Neuron (in vitro differentiated cells): ENCODE data around the gene TTC39C.
"Not testable (repeated sequence)": the region's sequence is repeated elsewhere in the genome, so short reads cannot be mapped to it uniquely, and the experiment has no call there.

Source experiments
- H2AFZ ChIP-seq: one replicate; pipeline ENCODE4 v1.6.1; 2013; ENCODE audit warnings: low read depth, mild to moderate bottlenecking, inconsistent platforms, low read length, moderate library complexity
- H3K27me3 ChIP-seq: one replicate; pipeline ENCODE4 v1.6.1; 2013; ENCODE audit warnings: low read length; ENCODE audit not compliant: insufficient read depth
- H3K36me3 ChIP-seq: one replicate; pipeline ENCODE4 v1.6.1; 2013; ENCODE audit warnings: low read length; ENCODE audit not compliant: insufficient read depth
- H3K4me1 ChIP-seq: one replicate; pipeline ENCODE4 v1.6.1; 2013; ENCODE audit warnings: low read length; ENCODE audit not compliant: insufficient read depth
- H3K4me3 ChIP-seq: 2 replicates; pipeline ENCODE4 v1.5.1; 2013; ENCODE audit warnings: mild to moderate bottlenecking, low read length, moderate library complexity
- H3K9me3 ChIP-seq: one replicate; pipeline ENCODE4 v1.6.1; 2013; ENCODE audit warnings: low read length

The TTC39C gene

DNA sequence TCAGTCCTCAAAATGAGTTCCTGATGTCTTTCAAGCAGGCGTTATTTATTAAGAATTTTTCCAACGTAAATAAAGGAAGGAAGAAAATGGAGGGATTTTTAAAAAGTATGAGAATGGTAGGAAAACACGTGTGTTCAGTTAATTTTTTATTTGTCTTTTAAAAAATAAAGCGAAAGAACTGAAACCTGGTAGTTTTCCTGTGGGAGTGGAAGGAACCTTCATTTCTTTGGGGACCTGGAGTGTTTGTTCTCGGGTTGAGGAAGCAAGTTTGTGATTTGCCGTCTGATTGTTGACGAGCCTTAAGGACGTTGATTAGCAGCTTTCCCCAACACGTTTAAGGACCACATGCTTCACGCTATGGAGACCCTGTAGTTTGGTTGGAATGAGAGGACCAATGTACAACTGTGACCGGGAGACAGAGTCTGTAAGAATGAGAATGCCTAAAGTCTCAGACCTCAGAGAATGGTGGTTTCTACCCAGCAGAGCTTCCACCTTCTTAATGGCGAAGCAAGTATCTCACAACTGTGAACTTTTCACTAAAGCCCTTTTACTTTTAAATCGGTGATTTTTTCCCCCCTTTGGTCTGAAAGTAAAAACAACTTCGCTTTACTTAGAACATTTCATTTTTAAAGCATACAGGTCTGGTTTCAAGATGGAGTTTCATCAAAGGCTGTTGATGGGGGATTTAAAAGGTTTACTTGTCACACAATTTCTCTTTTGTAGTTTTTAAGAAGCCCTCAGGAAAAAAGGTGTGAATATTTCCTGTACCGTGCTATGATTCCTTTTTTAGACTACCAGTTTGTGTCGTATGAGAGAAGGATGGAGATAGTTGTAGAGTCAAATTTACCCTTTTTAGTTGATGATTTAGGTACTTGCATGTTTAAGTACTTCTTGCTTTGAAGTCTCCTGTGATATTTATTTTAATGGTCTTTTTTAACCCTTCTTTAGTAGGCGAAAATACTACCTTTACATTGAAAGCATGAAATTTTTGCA lies 1.4 kb downstream of the TTC39C start:
- Histone ChIP-seq H3K36me3 (peaks cover 1% of the 10 kb centered on the region), H2AFZ (peak overlapping the region; percentile 92), H3K4me1 (peaks cover 10% of the 10 kb centered on the region), H3K9me3 (no peaks in the 10 kb centered on the region), H3K27me3 (peaks cover 13% of the 10 kb centered on the region), H3K4me3 (peak overlapping the region; percentile 92)

GRCh38 chr18:24016643-24017042 lies 2.1 kb downstream of the TTC39C start:
- Histone ChIP-seq H3K27me3 (peaks cover 9% of the 10 kb centered on the region), H2AFZ (no peak overlapping the region), H3K4me1 (peaks cover 10% of the 10 kb centered on the region), H3K9me3 (no peaks in the 10 kb centered on the region), H3K4me3 (peak overlapping the region; percentile 92), H3K36me3 (peaks cover 1% of the 10 kb centered on the region)

- no peaks in the 10 kb centered on the region for H3K9me3 ChIP-seq
- H3K4me3 ChIP-seq = no peak overlapping the region
- H3K4me1 ChIP-seq = peaks cover 10% of the 10 kb centered on the region
Measured at GRCh38 chr18:24018299-24018886, 3.8 kb downstream of the TTC39C start.

GRCh38 chr18:24019641-24020331 lies 5.2 kb downstream of the TTC39C start:
- H3K27me3 ChIP-seq = no peaks in the 10 kb centered on the region
- no peak overlapping the region for H2AFZ ChIP-seq
- H3K36me3 ChIP-seq = peaks cover 7% of the 10 kb centered on the region
- H3K4me1 ChIP-seq = peaks cover 6% of the 10 kb centered on the region
- H3K4me3 ChIP-seq = no peak overlapping the region
- no peaks in the 10 kb centered on the region for H3K9me3 ChIP-seq

More at GRCh38 chr18:24018299-24018886, 3.8 kb downstream of the TTC39C start:
- Histone ChIP-seq H3K36me3 (peaks cover 7% of the 10 kb centered on the region), H3K27me3 (no peaks in the 10 kb centered on the region), H2AFZ (no peak overlapping the region)

GRCh38 chr18:24021505-24021904 lies 7.0 kb downstream of the TTC39C start:
- H3K4me3 ChIP-seq = no peak overlapping the region
- H3K36me3 ChIP-seq = peaks cover 7% of the 10 kb centered on the region
- no peaks in the 10 kb centered on the region for H3K9me3 ChIP-seq
- no peak overlapping the region for H2AFZ ChIP-seq
- no peaks in the 10 kb centered on the region for H3K4me1 ChIP-seq
- no peaks in the 10 kb centered on the region for H3K27me3 ChIP-seq

DNA sequence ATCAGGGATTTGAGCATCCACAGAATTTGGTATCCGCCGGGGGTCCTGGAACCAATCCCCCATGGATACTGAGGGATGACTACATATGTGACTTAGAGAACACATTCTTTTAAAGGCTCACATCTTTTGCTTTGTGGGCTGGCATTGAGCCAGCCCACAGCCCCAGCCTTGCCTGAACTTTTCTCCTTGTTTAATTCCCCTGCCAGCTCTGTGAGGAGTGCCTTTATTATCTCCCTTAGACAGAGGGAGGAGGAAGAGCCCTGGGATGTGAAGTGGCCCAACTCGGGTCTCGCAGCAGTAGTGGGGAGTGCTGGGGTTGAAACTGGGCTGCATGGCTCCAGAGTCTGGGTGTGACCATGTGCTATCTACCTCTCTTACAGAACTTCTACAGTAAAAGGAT lies 7.6 kb downstream of the TTC39C start:
- Histone ChIP-seq H3K9me3 (no peaks in the 10 kb centered on the region), H3K4me3 (no peak overlapping the region), H2AFZ (no peak overlapping the region), H3K36me3 (peaks cover 7% of the 10 kb centered on the region), H3K4me1 (no peaks in the 10 kb centered on the region), H3K27me3 (no peaks in the 10 kb centered on the region)

GRCh38 chr18:24023185-24023814 lies 8.7 kb downstream of the TTC39C start:
- no peaks in the 10 kb centered on the region for H3K27me3 ChIP-seq
- peaks cover 7% of the 10 kb centered on the region for H3K36me3 ChIP-seq
- H3K4me3 ChIP-seq = no peak overlapping the region
- no peaks in the 10 kb centered on the region for H3K9me3 ChIP-seq
- H3K4me1 ChIP-seq = no peaks in the 10 kb centered on the region
- no peak overlapping the region for H2AFZ ChIP-seq

- no peaks in the 10 kb centered on the region for H3K9me3 ChIP-seq
- no peak overlapping the region for H3K4me3 ChIP-seq
- peaks cover 7% of the 10 kb centered on the region for H3K36me3 ChIP-seq
- no peak overlapping the region for H2AFZ ChIP-seq
- no peaks in the 10 kb centered on the region for H3K4me1 ChIP-seq
- no peaks in the 10 kb centered on the region for H3K27me3 ChIP-seq
Measured at GRCh38 chr18:24024425-24024824, 9.9 kb downstream of the TTC39C start.

DNA sequence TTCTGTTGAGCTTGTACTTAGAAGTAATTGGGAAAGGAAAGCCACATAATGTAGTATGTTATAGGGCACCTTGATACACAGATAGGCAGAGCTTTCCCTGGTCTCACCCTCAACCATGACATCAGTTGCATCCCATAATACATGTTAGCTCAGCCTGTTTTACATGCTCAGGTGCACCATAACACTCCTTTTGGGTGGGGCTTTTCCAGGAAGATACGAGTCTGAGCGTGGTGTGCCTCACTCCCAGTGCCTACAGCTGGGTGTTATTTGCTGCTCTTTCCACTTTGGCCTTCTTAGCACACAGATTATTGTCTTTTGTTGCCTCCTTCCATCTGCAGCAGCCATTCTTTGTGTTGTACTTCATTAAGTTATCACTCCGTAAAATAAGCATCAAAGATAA lies 11.9 kb downstream of the TTC39C start:
- Histone ChIP-seq H2AFZ (no peak overlapping the region), H3K4me3 (no peak overlapping the region), H3K27me3 (no peaks in the 10 kb centered on the region), H3K36me3 (peaks cover 6% of the 10 kb centered on the region), H3K4me1 (no peaks in the 10 kb centered on the region), H3K9me3 (no peaks in the 10 kb centered on the region)

DNA sequence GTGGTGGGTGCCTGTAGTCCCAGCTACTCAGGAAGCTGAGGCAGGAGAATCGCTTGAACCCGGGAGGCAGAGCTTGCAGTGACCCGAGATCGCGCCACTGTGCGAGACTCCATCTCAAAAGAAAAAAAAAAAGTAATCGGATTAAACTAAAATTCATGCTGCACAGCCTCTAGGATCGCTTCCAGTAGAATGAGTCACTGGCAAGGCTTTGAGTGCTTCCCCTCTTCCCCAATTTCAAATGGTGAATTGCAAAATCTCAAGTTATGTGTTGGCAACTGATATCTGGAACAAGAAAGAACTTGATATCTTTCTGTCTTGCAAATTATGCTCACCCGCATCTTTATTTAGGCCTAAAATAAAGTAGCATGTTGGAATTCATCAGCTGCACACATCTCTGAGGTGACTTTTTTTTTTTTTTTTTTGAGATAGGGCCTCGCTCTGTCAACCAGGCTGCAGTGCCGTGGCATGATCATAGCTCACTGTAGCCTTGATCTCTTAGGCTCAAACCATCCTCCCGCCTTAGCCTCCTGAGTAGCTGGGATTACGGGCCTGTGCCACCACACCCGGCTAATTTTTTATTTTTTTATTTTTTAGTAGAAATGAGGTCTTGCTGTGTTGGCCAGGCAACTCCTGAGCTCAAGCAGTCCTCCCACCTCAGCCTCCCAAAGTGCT lies 12.7 kb downstream of the TTC39C start:
- H3K27me3 ChIP-seq = no peaks in the 10 kb centered on the region
- H2AFZ ChIP-seq = no peak overlapping the region
- no peaks in the 10 kb centered on the region for H3K4me1 ChIP-seq
- peaks cover 6% of the 10 kb centered on the region for H3K36me3 ChIP-seq
- H3K4me3 ChIP-seq = no peak overlapping the region
- no peaks in the 10 kb centered on the region for H3K9me3 ChIP-seq

DNA sequence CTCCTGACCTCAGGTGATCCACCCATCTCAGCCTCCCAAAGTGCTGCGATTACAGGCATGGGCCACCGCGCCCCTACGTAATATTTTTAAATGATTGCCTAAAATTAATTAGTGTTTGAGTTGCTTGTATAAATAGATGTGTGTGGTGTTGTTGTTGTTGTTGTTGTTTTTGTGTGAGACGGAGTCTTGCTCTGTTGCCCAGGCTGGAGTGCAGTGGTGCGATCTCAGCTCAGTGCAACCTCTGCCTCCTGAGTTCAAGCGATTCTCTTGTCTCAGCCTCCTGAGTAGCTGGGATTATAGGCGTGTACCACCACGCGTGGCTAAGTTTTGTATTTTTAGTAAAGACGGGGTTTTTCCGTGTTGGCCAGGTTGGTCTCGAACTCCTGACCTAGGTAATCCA lies 14.4 kb downstream of the TTC39C start:
- not testable (repeated sequence) for H3K9me3 ChIP-seq, H3K4me1 ChIP-seq, H3K4me3 ChIP-seq, H3K36me3 ChIP-seq, H3K27me3 ChIP-seq, H2AFZ ChIP-seq

- H3K4me3 ChIP-seq = no peak overlapping the region
- no peak overlapping the region for H2AFZ ChIP-seq
- no peaks in the 10 kb centered on the region for H3K27me3 ChIP-seq
- no peaks in the 10 kb centered on the region for H3K4me1 ChIP-seq
- no peaks in the 10 kb centered on the region for H3K36me3 ChIP-seq
- H3K9me3 ChIP-seq = peaks cover 2% of the 10 kb centered on the region
Measured at GRCh38 chr18:24031318-24031717, 16.8 kb downstream of the TTC39C start.
